Suprapubic skin (tissue), 3 donors: ENCODE measurements around the gene NEGR1.

Experiments used
- EP300 ChIP-seq: sonication (generic); formaldehyde crosslinking; IDR thresholded peaks from one replicate; pipeline ENCODE4 v1.6.1; 2017; ENCODE audit warnings: antibody characterized with exemption
- POLR2A ChIP-seq, 2 donors: fragments of 450-650 bp; IDR thresholded peaks; one replicate each; pipeline ENCODE4 v1.6.1; 2017; ENCODE audit warnings: antibody characterized with exemption in 2 of 2, mild to moderate bottlenecking in 2 of 2, moderate library complexity in 2 of 2
- TF ChIP-seq, protein P1 (sequence below), 2 donors: fragments of 200-600 bp in 1 of 2; fragments of 450-650 bp in 1 of 2; sonication (generic) in 1 of 2; IDR thresholded peaks; one replicate each; pipeline ENCODE4 v1.5.1; 2016 to 2019; ENCODE audit warnings: antibody characterized with exemption in 2 of 2, mild to moderate bottlenecking in 1 of 2, moderate library complexity in 1 of 2

DNA sequence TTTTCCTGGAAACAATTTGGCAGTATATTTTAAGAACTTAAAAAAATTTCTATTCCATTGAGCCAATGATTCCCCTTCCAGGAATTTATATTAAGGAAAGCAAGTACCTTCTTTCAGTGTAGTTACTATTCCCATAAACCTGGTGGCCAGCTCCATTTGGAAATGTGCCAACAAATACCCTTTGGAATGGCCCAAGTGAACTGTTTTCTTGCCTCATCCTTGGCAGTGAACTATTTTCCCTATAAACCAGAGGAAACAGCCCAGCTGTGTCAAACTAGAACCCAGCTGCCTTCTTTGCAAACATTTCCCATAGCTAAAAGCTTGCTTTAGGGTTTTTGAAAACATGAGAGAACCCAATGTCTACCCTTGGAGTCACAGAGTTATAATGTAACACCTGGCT lies 496.9 kb downstream of the NEGR1 start:
- TF ChIP-seq POLR2A (IDR thresholded peaks at IDR 0.05) (no peak), EP300 (no peak)
- TF ChIP-seq, protein P1, sequence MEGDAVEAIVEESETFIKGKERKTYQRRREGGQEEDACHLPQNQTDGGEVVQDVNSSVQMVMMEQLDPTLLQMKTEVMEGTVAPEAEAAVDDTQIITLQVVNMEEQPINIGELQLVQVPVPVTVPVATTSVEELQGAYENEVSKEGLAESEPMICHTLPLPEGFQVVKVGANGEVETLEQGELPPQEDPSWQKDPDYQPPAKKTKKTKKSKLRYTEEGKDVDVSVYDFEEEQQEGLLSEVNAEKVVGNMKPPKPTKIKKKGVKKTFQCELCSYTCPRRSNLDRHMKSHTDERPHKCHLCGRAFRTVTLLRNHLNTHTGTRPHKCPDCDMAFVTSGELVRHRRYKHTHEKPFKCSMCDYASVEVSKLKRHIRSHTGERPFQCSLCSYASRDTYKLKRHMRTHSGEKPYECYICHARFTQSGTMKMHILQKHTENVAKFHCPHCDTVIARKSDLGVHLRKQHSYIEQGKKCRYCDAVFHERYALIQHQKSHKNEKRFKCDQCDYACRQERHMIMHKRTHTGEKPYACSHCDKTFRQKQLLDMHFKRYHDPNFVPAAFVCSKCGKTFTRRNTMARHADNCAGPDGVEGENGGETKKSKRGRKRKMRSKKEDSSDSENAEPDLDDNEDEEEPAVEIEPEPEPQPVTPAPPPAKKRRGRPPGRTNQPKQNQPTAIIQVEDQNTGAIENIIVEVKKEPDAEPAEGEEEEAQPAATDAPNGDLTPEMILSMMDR (IDR thresholded peaks at IDR 0.05), result no peak
